ENCODE data around the gene SPTBN1. TPM values are rescaled to one million over a fixed set of nuclear protein-coding genes. Genes with fewer than 3 reads are reported as not detected.

The SPTBN1 gene
- total RNA-seq, 1 experiment from 2014 or later, result 81.0 TPM

GRCh38 chr2:54560146-54560881 is 104.2 kb downstream of the SPTBN1 start:
- no peak for DNase-seq (ENCODE audit: low spot score)
- in situ Hi-C loops (cut with HindIII; ENCODE audit: low sequenced_read_pairs), result no loop called here

GRCh38 chr2:54561010-54561409 is 104.9 kb downstream of the SPTBN1 start:
- DNase-seq (ENCODE audit: low spot score), result no peak
- in situ Hi-C loops (cut with HindIII; ENCODE audit: low sequenced_read_pairs), result no loop called here

DNA sequence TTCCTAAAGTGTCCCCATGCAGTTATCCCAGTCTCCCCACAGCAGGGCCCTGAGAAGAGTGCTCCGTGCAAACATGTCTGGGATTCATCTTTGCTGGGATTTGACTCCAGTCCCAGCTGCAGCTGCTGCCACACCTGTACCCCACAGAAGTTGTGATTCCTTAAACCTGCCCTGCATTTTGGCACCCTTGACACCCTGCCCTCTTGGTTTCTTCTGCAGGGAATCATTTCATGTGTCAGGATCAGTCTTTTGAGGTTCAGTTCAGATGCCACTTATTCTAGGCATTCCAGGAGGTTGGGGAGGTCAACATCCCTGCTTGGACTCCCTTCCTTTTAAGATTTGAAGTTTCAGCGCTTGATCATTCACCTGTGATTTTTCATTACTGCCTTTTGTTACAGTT is 108.3 kb downstream of the SPTBN1 start:
- in situ Hi-C loops (cut with HindIII; ENCODE audit: low sequenced_read_pairs), result no loop called here
- no peak for DNase-seq (ENCODE audit: low spot score)

DNA sequence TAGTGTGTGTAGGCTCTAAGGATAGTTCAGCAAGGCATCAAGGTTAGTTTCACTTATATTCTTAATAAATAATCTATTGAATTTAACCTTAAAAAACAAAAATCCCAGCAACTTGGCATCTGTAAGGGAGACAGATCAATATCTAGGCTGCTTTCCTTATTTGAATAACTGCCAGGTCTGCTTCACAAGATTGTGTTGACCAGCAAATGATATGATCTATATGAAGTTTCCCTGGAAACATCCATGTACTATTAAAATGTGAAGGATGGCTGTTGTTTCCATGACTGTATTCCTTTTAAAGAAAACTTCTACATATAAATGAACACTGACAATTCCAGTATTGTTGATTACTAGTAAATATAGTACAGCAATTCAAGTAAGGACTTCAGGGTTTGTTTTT is 109.4 kb downstream of the SPTBN1 start:
- DNase-seq (ENCODE audit: low spot score), result no peak
- in situ Hi-C loops (cut with HindIII; ENCODE audit: low sequenced_read_pairs), result no loop called here

DNA sequence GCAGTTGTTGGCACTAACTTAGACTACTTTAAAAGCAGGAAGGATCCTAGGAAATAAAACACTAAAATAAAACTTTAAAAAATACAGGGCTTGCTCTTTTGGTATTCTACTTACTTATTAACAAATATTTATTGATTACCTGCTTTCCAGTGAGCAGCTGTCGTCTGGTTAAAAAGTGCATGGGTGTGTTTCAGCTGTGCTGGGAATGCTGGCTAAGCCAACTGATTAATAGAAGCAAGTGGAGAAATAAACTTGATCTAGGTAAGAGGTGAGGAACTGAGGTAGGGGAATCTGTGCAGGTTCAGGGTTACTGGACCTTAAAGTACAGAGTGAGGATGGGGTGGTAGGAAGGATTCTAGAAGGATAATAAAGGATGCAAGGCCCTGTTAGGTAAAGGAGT is 110.8 kb downstream of the SPTBN1 start:
- in situ Hi-C loops (cut with HindIII; ENCODE audit: low sequenced_read_pairs), result no loop called here
- no peak for DNase-seq (ENCODE audit: low spot score)

- in situ Hi-C loops (cut with HindIII; ENCODE audit: low sequenced_read_pairs), result no loop called here
Observed at GRCh38 chr2:54568876-54569321, 112.8 kb downstream of the SPTBN1 start.

DNA sequence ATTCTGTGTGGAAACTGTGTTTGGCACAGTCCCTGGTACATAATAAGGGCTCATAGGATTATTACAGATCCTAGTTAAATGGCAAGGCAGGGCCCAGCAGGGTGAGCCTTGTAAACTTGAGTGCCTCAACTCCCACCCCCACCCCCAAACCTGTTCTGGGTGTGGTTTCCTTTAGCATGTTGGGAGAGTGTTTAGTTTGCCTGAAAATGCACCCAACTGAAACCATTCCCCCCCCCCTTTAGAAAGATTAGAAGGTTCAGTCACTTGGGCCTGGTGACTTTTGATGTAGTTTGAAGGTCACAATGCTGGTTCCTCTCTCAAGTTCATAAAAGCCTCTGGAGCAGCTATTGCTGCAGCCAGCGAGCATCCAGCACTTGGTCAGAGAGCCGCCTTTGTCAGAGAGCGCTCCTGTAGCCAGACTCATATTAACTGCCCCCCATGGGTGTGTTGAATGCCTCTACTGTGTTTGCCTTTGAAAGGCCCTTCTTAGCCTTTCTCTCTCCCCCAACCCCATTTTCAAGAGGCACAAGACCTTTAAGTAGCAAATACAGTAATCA is 113.7 kb downstream of the SPTBN1 start:
- no peak for DNase-seq (ENCODE audit: low spot score)
- in situ Hi-C loops (cut with HindIII; ENCODE audit: low sequenced_read_pairs), result no loop called here

More at GRCh38 chr2:54568876-54569321, 112.8 kb downstream of the SPTBN1 start:
- DNase-seq (ENCODE audit: low spot score), result no peak

DNA sequence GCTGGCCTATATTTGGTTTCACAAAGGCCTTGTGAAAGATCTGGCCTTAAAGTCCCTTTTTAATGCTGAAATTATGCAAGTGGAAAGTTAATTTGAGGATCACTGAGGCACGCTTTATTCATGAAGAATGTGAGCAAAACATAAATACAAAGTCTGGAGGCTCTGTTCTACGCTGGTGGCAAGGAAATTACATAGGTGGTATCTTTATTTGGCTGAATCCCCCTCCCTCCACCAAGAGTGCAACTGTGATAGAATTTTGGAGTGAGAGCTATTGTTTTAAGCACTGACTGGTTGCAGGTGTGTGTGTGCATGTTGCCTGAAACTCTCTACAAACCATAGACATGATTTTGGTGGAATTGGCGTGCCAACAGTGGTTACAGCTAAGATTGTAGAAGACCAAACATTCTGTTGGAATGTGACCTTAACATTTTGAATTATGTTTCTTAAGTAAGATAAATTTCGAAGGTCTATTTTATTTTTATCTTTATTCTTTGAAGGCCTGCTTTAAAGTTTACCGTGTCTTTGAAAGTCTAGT is 114.3 kb downstream of the SPTBN1 start:
- in situ Hi-C loops (cut with HindIII; ENCODE audit: low sequenced_read_pairs), result no loop called here
- DNase-seq (ENCODE audit: low spot score), result no peak

DNA sequence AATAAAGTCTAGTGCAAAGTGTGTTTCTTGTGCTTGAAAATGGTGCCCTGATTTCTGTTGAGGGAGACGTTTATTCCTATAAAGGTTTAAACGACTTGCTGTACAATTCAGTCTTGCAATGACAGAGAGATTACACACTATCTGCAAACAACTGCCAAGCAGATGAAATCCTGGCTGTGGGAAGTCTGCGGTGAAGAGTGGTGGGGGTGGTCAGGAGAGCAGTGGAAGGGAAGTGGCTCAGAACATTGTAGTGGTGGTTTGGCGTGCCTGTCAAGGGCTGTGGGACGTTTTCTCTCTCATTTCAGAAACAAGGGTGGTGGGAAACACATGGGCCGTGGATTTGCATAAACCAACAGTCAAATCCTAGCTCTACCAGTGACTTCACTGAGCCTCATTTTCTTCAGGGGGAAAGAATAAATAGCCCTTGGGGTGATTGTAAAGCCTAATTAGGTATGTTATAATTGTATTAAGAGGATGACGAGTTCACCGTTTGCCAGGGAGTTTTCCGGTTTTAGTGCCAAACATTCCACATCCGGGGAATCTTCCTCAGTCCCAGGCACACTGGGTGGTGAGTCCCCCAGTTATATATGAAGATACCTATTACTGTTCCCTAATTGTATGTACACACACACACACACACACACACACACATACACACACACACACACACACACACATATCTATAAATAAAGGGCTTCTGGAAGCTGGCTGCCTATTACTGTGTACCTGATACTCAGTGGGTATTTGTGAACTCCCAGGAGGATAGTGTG is 115.0 kb downstream of the SPTBN1 start:
- DNase-seq (ENCODE audit: low spot score), result no peak
- in situ Hi-C loops (cut with HindIII; ENCODE audit: low sequenced_read_pairs), result no loop called here

DNA sequence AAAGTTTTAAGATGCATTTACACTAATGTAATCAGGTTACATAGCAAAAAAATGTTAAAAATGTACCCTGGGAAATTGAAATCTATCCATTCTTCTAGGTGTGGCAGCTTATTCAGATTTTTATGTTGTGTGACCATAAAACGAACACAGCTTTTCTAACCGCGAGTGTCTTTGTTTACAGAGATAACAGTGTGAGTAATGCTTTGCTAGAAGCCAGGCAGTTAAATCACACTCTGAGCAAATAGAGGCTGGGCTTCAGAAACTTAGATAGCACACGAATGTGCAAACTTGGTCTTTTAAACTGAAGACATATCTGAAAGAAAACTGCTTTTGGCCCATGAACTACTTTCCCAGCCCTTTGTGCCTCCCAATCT is 116.1 kb downstream of the SPTBN1 start:
- in situ Hi-C loops (cut with HindIII; ENCODE audit: low sequenced_read_pairs), result no loop called here
- no peak for DNase-seq (ENCODE audit: low spot score)

DNA sequence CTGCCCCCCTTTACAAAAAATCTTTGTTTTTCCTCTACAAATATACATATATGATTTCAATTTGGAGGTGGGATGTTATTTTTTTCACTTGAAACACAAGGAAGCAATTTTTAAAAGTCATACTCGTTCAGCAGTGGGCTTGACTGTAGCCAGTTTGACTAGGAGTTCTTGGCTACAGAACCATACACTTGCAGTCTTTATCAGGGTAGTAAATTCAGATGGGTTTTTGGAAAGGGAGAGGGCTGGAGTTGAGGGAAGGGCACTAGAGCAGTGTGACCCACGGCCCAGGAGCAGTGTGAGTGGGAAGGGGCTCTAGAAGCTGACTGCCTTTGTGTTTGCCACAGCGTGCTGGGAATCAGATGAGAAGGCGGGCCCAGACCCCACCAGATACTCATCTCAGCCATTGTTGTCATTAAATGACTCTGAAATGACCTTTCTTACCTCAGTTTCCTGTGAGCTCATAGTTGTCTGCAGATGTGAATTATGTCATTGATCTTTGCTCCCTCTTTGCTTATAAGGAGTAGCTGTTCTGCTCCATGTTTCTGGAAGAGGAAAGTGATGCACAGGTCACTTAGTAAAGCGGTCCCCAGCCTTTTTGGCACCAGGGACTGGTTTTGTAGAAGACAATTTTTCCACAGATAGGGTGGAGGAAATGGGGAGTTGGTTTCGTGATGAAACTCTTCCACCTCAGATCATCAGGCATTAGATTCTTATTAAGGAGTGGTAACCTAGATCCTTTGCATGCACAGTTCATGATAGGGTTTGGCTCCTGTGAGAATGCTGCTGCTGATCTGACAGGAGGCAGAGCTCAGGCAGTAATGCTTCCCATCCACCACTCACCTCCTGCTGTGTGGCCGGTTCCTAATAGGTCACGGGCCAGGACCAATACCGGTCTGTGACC is 116.8 kb downstream of the SPTBN1 start:
- no peak for DNase-seq (ENCODE audit: low spot score)
- in situ Hi-C loops (cut with HindIII; ENCODE audit: low sequenced_read_pairs), result no loop called here

- in situ Hi-C loops (cut with HindIII; ENCODE audit: low sequenced_read_pairs), result no loop called here
- no peak for DNase-seq (ENCODE audit: low spot score)
Observed at GRCh38 chr2:54573537-54573919, 117.4 kb downstream of the SPTBN1 start.

DNA sequence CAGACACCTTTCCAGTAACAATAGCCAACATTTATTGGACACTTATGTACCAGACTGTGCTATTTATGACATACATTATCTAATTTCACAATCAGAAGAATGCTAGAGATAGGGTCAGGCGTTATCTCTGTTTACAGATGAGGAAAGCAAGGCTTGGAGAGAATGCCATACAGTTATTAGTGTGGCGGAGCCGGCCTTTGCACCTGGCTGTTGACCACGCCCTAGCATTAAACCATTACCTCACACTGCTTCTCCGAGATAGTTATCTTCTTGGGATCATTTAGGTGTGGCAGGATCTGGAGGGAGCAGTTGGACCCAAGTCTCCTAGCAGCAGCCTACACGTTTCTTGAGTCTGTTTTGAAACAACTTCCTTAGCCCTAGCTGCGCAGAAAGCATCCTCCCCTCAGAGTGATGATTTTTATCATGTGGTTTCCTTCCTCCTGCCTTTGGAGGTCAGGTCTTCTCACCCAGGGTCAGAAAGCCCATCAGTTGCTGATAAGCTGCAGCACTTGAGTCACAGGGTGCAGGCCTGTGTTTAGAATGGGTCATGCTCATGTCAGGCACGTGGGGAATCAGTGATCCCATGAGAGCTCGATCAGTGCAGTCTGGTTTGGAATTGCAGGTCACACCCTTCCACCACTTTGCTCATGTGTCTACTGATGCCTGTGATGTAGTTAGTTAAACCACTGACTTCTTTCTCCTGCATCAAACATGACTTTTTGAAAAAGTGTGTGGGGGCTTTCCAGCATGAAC is 118.2 kb downstream of the SPTBN1 start:
- in situ Hi-C loops (cut with HindIII; ENCODE audit: low sequenced_read_pairs), result no loop called here

GRCh38 chr2:54574860-54575247 is 118.7 kb downstream of the SPTBN1 start:
- in situ Hi-C loops (cut with HindIII; ENCODE audit: low sequenced_read_pairs), result no loop called here
- DNase-seq (ENCODE audit: low spot score), result no peak

More for the DNA sequence above, 118.2 kb downstream of the SPTBN1 start:
- DNase-seq (ENCODE audit: low spot score), result no peak

- in situ Hi-C loops (cut with HindIII; ENCODE audit: low sequenced_read_pairs), result no loop called here
- DNase-seq (ENCODE audit: low spot score), result no peak
Observed at GRCh38 chr2:54575379-54575888, 119.3 kb downstream of the SPTBN1 start.

DNA sequence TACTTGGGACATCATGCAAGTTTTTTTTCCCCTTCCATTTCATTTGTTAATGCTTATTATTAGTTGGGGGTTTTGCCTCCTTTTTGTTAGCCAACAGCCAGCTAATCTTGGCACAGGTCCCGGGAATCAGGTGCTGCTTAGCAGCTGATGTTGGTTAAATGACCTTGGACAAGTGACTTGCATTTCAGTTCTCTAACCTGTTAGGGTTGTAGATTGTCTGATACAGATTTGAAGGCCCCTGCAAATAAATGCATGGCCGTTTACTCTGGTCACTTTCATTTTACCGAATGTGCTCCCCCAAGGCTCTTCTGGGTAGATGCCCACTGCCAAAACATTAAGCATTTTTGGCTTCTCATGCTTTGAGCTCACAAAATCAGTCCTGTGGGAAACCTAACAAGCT is 120.9 kb downstream of the SPTBN1 start:
- DNase-seq (ENCODE audit: low spot score), result peak; percentile 61
- in situ Hi-C loops (cut with HindIII; ENCODE audit: low sequenced_read_pairs), result no loop called here

- in situ Hi-C loops (cut with HindIII; ENCODE audit: low sequenced_read_pairs), result no loop called here
Observed at GRCh38 chr2:54577944-54578647, 122.0 kb downstream of the SPTBN1 start.

GRCh38 chr2:54578648-54579045 is 122.5 kb downstream of the SPTBN1 start:
- in situ Hi-C loops (cut with HindIII; ENCODE audit: low sequenced_read_pairs), result no loop called here

More at GRCh38 chr2:54577944-54578647, 122.0 kb downstream of the SPTBN1 start:
- DNase-seq (ENCODE audit: low spot score), result no peak

More at GRCh38 chr2:54578648-54579045, 122.5 kb downstream of the SPTBN1 start:
- DNase-seq (ENCODE audit: low spot score), result no peak
